Measurements from ENCODE around the gene ZNF586.

The ZNF586 gene

GRCh38 chr19:57829316-57829715 is 59.8 kb downstream of the ZNF586 start:
- no peak for DNase-seq

GRCh38 chr19:57830071-57830602 is 60.7 kb downstream of the ZNF586 start, which contains the start of gene ZNF587B:
Gene ZNF587B, plus strand, starts transcription at chr19:57830299. Its CDS starts 230 bp downstream, at chr19:57830529.
- peak in 2 of 3 experiments; percentile 0 to 10 for DNase-seq

All from NCI-H1417 (cell line).